Hippocampal formation (tissue), 2 donors: ENCODE measurements around the gene LARP1.

Experiments
- DNase-seq, 2 donors: peaks; one replicate each; lab custom pipeline; 2025; lab: John Stamatoyannopoulos, UW

The LARP1 gene

GRCh38 chr5:154858297-154858971 is 103.3 kb downstream of the LARP1 start, which contains the start of gene CNOT8:
TSS of gene CNOT8 (plus strand) at chr5:154858627. CDS start at chr5:154863279, 4,652 bp downstream.
- peak; percentile 96 to 98 for DNase-seq

GRCh38 chr5:154858972-154859871 is 104.0 kb downstream of the LARP1 start:
- no peak for DNase-seq

- no peak for DNase-seq
Observed at GRCh38 chr5:154860123-154860522, 104.9 kb downstream of the LARP1 start.

- no peak for DNase-seq
Observed at GRCh38 chr5:154860765-154861164, 105.6 kb downstream of the LARP1 start.

GRCh38 chr5:154861946-154862345 is 106.8 kb downstream of the LARP1 start:
- DNase-seq = no peak

- DNase-seq = no peak
Observed at GRCh38 chr5:154862766-154863165, 107.6 kb downstream of the LARP1 start.

- DNase-seq = no peak
Observed at GRCh38 chr5:154863291-154864080, 108.3 kb downstream of the LARP1 start.

- no peak for DNase-seq
Observed at GRCh38 chr5:154865466-154866184, 110.4 kb downstream of the LARP1 start.

- no peak for DNase-seq
Observed at GRCh38 chr5:154866841-154867240, 111.7 kb downstream of the LARP1 start.
